Measurements from ENCODE around the gene FAM184A.

- no peak for TF ChIP-seq CTCF (IDR thresholded peaks at IDR 0.05)
- no peak for TF ChIP-seq POLR2AphosphoS5 (IDR thresholded peaks at IDR 0.05)
- no peak for TF ChIP-seq EP300 (IDR thresholded peaks at IDR 0.05)
These were observed 146.0 kb downstream of the FAM184A start for GRCh38 chr6:118932421-118932820.

Measured in esophagus muscularis mucosa (tissue), 4 donors.